Endometrial microvascular endothelial cells (primary cell): ENCODE data around the gene TBKBP1. TPM values are rescaled to one million over a fixed set of nuclear protein-coding genes. Genes with fewer than 3 reads are reported as not detected.
"Not testable (repeated sequence)": the region's sequence is repeated elsewhere in the genome, so short reads cannot be mapped to it uniquely, and the experiment has no call there.

Experiments
- in situ Hi-C: cut with HindIII; loops from 2 replicates; pipeline ENCODE4 v1.10.0; 2017; ENCODE audit warnings: low sequenced_read_pairs, low pct_unique_long_range_greater_than_20kb; ENCODE audit errors: inconsistent ontology term
- total RNA-seq: library from RNA; depleted of rRNA; stranded (reverse); fragments of >200 nt; gene quantifications from one replicate; pipeline ENCODE4 v1.2.3, GENCODE V29; 2015; ENCODE audit errors: inconsistent ontology term

Gene TBKBP1
- total RNA-seq, 1 donor from 2014 or later = 39.1 TPM

DNA sequence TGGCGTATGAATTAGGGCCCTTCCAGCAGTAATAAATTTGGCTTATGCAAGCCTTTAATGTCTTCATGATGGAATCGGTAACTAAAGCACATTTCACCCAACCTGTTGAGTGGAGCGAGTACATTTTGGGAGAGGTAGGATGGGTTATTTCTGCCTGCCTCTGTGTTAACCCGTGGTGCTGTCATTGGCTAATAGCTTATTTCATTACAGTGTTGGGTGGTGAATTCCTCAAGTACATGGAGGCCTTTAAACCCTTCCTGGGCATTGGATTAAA lies 17.8 kb upstream of the TBKBP1 start:
- in situ Hi-C loops = no loop called here

DNA sequence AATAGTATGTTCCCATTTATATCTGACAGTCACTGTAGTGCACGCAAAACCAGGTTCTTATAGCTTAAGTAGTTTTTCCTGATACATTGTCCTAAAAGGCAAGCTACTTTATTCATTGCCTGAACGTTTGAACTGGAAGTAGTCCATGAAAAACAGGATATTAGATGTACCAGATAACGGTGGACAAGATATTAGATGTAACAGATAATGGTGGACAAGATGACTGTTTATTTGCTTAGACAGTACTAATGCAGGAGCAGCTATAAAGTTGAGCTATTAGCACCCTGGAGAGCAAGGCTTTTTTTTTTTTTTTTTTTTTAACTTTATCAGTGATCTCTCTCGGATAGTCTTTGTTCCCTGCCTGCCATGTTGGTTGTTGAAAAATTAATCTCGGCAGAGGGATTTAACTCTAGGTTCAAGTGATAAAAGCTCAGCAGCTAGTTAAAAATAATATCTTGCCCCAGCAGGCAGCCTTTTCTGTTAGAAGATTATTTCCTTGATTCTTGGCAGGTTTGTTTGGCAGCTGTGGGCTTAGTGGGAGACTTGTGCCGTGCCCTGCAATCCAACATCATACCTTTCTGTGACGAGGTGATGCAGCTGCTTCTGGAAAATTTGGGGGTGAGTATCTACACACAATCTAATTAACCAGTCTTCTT lies 17.3 kb upstream of the TBKBP1 start:
- in situ Hi-C loops = no loop called here

DNA sequence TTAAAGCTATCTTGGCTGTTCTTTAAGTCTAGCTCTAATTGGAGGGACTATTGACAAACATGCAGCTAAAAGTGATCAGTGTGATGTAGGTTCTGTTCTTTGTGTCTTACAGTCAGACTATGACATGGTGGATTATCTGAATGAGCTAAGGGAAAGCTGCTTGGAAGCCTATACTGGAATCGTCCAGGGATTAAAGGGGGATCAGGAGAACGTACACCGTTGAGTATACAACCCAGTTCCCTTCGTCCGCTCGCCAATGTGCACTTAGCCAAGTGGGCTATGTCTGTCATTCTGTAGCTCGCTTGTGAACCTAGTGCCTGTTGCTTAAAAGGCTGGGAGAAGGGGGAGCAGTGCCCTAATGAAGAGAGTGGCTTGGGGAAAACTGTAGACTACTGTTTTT lies 15.8 kb upstream of the TBKBP1 start:
- in situ Hi-C loops = no loop called here

DNA sequence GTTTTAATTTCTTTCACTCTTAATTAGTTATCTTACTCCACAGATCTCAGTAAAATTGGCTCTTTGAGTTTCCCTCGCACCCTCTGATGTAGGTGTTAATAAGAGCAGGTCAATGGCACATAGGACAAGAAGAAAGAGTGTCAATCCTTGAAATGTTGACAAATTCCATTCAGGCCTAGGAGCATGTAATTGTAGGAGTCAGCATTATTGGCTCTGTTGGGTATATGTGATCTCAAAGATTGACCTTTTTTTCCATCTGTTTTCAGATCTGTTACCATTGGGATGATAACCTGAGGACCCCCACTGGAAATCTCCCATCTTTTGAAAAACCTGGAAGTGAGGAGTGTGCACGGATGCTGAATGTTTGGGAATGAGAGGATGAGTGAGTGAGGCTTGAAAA lies 11.8 kb upstream of the TBKBP1 start:
- in situ Hi-C loops = no loop called here

DNA sequence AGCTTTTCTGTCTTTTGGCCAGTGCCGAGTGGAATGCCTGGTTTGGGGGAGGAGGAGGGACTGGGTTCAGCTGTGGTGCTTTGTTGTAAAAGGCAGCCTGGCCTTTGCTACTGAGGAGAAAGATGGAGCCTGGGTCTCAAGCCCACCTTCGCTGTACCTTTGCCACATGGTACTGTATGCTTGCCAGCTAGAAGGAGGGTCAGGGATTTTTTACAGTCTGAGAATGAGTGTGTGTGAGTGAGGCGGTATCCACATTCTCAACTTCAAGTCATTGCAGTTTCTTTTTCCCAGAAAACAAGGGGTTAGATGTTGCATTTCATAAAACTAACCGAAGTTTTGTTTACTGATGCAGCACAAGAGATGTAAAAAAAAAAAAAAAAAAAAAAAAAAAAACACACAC lies 11.2 kb upstream of the TBKBP1 start:
- in situ Hi-C loops = not testable (repeated sequence)

DNA sequence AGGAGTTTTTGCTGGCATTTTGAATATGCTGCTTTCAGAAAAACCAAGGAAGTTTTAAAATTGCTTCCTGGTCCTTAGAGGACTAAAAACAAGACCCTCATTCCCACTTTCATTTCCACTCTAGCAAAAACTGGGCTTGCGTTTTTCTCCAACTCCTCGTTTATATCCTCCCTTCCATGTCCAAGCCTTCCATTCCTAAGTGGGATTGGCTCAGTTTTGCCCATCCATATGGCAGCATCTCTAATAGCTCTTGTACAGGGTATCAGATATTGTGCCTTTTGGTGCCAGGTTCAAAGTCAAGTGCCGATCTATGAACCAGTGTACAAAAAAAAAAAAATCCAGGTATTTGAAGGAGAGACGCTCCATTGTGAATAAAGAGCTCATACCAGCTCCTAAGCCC lies 9.9 kb upstream of the TBKBP1 start:
- in situ Hi-C loops = no loop called here

DNA sequence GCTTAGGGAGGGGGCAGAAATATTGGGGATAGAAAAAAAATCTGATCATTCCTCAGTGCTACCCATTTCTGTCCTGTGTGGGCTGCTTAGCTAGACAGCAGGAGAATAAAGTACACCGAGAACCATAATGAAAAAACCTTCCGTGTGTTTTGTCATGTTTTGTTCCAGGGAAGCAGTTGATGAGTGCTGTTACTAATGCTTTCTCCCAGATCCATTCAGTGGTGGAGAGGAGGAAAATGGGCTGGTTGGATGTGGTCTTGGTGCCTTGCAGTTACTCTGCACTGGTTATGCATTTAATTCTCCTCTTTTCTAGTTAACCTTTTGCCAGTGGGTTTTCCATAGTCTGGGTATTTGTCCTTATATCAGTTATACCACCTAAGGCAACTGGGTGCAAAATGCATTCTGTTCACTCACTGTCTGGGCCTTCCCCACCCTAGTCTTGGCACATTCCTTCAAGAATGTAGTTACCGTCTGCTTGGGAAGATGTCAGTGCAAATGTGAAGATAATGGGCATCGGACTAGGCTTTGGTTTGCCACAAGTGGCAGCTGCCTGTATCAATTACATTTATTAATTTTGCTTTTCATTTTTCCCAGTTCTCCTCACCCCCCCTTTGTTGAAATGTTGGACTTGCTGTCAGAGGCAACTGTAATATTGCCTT lies 9.3 kb upstream of the TBKBP1 start:
- in situ Hi-C loops = no loop called here

DNA sequence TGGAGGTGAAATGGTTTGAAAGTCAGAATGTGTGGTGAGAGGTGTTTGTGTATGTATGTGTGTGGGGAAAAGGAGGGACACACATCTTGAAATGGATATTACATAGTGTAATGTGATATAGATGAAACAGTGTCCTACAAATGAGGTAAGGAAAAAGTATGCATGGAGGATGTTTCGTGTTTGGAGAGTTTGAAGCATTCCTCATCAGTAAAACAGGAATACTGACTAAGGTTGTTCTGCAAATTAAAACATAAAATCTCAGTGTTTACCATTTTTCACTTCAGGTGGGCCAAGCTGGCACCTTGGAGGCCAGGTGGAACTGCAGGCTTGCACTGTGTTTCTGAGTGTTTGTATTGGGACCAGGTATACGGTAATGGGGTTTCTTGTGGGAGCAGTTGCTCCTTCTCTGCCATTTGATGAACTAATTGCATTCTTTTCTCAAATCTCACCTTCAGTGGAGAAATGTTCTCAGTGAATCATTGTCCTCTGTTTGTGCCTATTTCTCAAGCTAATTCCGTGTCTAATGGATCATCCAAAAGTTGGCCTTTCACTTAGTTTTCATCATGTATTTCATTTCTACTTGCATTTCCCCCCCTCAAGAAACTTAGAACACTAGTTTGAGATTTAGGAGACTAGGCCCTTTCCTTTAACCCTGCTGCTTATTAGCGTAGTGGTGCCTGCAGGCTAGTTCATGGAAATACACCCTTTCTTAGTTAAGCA lies 8.2 kb upstream of the TBKBP1 start:
- in situ Hi-C loops = no loop called here

DNA sequence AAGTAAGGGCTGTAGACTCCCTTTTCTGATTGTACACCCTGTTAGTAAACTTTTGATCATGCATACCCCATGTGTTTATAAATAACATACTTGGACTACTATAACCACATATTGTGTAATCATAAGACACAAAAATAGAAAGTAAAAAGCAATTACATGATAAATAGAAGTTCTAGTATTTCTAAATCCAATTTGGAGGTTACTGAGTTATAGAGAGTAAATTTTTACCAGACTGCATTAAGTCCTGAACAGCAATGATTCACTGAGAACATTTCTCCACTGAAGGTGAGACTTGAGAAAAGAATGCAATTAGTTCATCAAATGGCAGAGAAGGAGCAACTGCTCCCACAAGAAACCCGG lies 7.7 kb upstream of the TBKBP1 start:
- in situ Hi-C loops = no loop called here

DNA sequence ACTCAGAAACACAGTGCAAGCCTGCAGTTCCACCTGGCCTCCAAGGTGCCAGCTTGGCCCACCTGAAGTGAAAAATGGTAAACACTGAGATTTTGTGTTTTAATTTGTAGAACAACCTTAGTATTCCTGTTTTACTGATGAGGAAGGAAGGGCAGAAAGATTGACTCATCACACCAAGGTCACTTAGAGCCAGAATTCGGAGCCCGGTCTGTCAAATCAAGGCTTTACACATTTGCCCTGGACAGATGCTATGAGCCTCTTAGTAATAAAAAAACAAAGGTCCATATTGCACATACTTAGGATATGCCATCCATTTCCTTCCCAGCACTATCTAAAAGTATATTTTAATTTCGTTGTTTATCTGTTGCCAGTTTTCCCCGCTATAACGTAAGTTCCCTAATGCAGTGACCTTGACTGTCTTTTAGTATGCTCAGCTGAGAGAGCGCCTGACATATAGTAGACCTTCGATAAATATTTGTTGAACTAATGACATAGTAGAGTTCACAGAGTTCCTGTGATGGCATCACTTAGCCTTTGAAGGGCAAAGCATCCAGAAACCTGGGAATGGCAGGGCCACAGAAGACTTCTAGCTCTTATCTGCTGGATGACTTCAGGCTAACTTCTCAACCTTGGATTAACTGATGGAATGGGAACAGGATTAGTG lies 7.2 kb upstream of the TBKBP1 start:
- in situ Hi-C loops = no loop called here

DNA sequence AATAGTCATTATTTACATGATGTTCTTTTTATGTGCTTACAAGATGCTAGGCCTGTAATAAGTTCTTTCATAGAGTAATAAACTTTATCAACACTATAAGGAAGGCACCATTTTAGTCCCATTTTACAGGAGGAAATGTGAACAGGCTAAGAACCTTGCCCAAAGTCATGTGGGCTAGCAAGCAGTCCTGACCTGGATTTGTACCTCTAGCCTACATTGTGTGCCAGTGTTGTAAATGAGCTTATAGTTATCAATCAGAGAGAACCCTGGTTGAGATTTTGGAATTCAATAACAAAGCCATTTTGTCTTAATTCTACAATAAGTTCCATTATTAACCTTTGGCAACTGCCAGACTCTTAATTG lies 6.7 kb upstream of the TBKBP1 start:
- in situ Hi-C loops = no loop called here

DNA sequence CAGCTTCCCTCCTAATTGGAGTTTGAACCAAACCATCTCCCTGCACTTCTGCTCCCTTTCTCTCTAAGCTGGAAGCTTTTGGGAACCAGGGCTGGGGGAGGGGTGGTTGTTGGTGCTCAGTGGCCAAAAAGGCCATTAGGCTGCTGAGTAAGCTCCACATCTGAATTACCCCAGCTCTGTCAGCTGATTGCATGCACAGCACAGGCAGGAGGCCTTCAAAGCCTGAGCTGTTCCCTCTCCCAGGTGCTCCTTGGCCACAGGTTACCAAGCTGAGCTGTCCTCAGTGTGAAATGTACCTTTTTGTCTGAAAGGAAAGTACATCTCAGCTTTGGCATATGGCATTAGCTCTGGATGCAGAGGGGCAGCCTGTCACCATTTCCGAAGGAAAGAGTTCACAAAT lies 6.2 kb upstream of the TBKBP1 start:
- in situ Hi-C loops = no loop called here

DNA sequence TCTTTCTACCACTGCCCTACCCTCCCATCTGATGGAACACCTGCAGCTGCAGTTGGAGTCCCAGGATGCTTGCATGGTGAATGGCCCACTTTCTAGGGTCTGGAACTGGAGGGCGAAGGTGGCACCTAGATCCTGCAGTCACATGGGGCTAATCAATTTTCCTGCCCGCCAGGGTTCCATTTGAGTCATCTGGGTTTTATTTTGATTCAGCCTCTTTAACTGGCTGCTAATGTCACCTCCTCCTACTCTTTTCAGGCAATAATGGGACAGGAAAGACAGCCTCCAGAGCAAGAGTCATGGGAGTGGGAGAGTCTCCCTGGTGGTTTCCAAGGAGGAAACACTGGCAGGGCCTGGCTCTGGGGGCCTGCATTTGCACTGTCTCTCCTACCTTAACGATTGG lies 3.8 kb upstream of the TBKBP1 start:
- in situ Hi-C loops = no loop called here

DNA sequence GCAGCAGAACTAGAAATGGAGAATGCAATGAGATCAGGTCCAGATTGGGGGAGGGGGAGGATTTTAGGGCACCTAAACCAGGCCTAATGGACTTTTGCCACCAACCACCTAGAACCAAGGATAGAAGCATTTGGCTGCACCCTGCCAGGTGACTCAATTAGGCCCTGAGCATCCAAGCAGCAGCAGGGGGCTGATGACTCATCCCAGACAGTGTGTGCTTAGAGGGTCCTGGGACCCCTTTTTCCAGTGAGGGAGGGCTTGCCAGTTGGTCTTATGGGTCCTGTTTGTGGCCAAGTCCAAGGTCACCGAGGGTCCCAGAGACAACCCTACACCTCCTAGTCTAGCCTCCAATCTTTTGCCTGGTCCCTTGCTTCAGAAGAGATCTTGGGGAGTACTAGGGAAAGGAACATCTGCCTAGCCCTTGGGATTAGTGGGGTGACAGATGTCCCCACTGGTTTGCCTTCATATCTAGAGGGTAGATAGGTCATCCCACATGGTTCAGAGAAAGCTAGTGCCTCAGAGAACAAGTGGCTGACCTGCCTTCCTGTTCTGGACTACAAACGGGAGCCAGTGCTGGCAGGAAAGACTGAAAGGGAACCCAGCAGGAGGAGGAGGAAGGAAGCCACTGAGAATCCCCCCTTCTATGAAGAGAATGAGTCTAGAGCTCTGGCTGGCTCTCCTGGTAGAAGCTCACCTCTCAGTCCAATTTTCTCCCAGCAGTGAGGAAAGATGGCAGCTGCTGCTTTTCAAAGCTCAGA lies 1.6 kb upstream of the TBKBP1 start:
- in situ Hi-C loops = no loop called here

DNA sequence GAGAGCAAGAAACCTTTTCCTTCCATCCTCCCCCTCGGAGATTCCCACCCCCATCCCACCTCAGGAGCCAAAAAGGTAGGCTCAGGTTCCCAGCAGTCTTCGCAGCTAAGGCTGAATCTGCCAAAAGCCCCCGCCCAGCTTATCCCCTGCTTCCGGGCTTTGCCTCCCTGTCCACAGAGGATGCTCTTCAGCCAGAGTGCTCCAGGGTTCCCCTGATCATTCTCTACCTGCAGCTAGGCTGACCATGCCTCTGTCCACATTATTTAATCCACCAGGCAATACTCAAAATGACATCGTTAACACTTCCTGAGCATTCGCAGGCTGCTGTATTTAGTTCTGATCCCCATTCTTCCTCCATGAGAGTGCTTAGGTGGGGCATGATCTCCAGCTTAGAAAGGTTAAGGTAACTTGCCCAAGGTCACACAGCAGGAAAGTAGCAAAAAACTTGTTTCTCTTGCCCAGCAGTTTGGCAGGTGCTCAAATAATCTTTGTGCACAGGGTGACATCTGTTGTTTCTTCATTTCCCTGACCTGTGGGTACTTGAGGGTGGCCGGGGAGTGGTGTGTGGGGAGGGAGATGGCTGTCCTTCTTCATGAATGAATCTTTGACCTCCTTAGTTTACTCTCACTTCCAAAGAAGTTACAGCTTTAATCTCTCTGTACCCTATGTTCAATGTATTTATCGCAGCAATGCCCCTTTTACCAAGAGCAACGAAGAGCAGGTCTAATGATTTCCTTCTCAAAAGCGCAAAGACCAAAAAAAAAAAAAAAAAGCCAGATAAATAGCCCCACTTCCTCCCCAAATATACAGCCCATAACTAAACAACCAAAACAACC lies 848 bp upstream of the TBKBP1 start:
- in situ Hi-C loops = no loop called here

DNA sequence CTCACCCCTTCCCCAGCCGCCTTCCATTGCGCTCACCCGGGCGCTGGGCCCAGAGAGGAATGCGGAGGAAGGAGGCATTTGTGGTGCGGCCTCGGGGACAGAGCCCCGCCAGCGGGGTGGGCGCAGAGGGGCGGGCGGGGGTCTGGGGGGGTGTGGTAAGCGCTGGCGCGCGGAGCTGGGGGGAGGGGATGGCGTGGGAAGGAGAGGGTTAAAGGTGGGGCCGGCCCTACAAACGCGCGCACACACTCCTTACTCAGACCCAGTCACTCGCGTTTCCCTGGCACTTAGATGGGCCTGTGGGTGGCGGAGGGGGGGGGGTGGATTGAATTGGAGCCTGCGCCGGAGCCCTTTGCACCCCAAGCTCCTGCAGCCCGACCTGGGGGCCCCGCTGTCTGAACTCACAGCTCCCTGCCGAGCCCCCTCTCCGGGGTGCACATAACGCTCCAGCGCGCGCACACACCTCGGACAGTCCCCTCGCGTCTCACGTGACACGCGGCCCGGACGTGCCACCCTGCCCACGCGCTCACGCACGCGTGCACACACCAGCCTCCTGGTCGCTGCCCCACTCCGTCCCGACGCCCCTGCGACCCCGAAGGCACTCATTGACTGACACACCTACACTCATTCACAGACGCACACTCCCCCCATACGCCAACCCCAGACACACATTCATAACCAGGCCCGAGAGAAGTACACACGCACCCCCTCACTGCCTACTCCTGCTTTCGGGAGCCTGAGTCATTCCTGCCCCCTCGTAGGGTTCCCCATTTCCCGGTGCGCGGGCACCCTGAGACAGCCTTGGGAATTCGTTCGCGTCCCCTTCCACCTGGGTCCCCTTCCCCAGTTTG lies 844 bp downstream of the TBKBP1 start:
- in situ Hi-C loops = no loop called here

DNA sequence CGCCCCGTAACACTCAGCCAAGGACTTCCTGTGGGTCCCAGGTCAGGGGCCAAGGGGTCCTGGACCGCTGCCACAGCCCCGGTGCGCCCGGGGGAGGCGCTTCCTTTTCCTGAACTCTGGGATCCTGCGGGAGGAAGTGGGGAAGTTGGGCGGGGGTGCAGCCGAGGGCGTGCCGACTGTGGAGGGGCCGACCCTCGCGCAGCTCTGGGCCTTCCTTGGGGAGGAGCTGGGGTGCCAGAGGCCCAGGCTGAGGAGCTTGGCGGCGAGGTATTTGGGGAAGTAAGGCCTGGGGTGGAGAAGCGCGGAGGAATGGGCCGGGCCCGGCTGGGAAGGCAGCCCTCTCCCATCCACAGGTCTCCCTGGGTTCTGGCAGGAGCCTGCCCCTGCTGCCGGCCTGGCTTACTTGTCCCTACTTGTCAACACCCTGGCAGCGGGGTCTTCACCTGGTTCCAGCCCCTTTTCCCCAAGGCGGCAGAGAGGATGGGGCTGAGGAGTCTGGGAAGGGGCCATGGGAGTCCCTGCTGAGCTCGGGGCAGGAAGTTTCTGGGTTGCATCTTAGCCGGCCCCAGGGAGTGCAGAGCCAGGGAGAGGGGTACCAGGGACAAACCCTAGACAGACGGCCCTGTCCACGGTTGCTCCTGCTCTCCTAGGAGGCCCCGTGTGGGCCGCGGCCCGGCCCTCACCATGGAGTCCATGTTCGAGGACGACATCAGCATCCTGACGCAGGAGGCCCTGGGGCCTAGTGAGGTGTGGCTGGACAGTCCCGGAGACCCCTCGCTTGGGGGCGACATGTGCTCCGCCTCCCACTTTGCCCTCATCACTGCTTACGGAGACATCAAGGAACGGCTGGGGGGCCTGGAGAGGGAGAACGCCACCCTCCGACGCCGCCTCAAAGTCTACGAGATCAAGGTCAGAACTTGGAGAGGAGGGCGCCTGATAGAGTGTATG lies 1.7 kb downstream of the TBKBP1 start:
- in situ Hi-C loops = no loop called here
